ENCODE data around the gene PDZD7. TPM values are rescaled to one million over a fixed set of nuclear protein-coding genes. Genes with fewer than 3 reads are reported as not detected.

PDZD7 gene
- polyA plus RNA-seq, 1 experiment: 0.86 TPM

- POLR2A ChIA-PET: no interaction called here
- Histone ChIP-seq H3K4me3 (ENCODE audit: low read depth, low read length) (no peak overlapping the region), H3K27me3 (ENCODE audit: control insufficient read depth, insufficient read depth, low read length) (no peaks in the 10 kb centered on the region), H3K36me3 (ENCODE audit: control insufficient read depth, insufficient read depth, low read length) (no peaks in the 10 kb centered on the region)
- CTCF ChIA-PET: interaction anchor here (1.1 to 27.0 kb wide), 4 partner anchors 7 to 86 kb away, joined by 3 to 676 read pairs (median 373); partner anchors contain the start of gene KAZALD1
- DNase-seq (ENCODE audit: low read depth): no peak
- TF ChIP-seq CTCF (IDR thresholded peaks at IDR 0.05; ENCODE audit: insufficient read depth, low read depth, low read length): no peak
Measured at GRCh38 chr10:101055411-101055810, 24.5 kb upstream of the PDZD7 start.

- DNase-seq (ENCODE audit: low read depth): no peak
- ChIA-PET CTCF (interaction anchor here (1.1 to 27.0 kb wide), 5 partner anchors 7 to 86 kb away, joined by 3 to 676 read pairs (median 70); partner anchors contain the start of gene KAZALD1), POLR2A (no interaction called here)
- no peak for TF ChIP-seq CTCF (IDR thresholded peaks at IDR 0.05; ENCODE audit: insufficient read depth, low read depth, low read length)
- Histone ChIP-seq H3K27me3 (ENCODE audit: control insufficient read depth, insufficient read depth, low read length) (no peaks in the 10 kb centered on the region), H3K4me3 (ENCODE audit: low read depth, low read length) (no peak overlapping the region), H3K36me3 (ENCODE audit: control insufficient read depth, insufficient read depth, low read length) (no peaks in the 10 kb centered on the region)
Measured at GRCh38 chr10:101054876-101055275, 23.9 kb upstream of the PDZD7 start.

GRCh38 chr10:101054351-101054750 lies 23.4 kb upstream of the PDZD7 start:
- POLR2A ChIA-PET: no interaction called here
- Histone ChIP-seq H3K4me3 (ENCODE audit: low read depth, low read length) (no peak overlapping the region), H3K27me3 (ENCODE audit: control insufficient read depth, insufficient read depth, low read length) (no peaks in the 10 kb centered on the region; the same call in 1 of the 2 replicates), H3K36me3 (ENCODE audit: control insufficient read depth, insufficient read depth, low read length) (no peaks in the 10 kb centered on the region)
- CTCF ChIA-PET: interaction anchor here (0.7 to 27.0 kb wide), 6 partner anchors 8 to 87 kb away, joined by 3 to 676 read pairs (median 36); partner anchors contain the start of gene KAZALD1
- no peak for TF ChIP-seq CTCF (IDR thresholded peaks at IDR 0.05; ENCODE audit: insufficient read depth, low read depth, low read length)
- DNase-seq (ENCODE audit: low read depth): no peak

GRCh38 chr10:101053516-101053915 lies 22.6 kb upstream of the PDZD7 start:
- Histone ChIP-seq H3K36me3 (ENCODE audit: control insufficient read depth, insufficient read depth, low read length) (no peaks in the 10 kb centered on the region), H3K4me3 (ENCODE audit: low read depth, low read length) (no peak overlapping the region), H3K27me3 (ENCODE audit: control insufficient read depth, insufficient read depth, low read length) (peaks cover 7% of the 10 kb centered on the region)
- ChIA-PET CTCF (interaction anchor here (0.7 to 27.0 kb wide), 5 partner anchors 7 to 88 kb away, joined by 3 to 676 read pairs (median 70); partner anchors contain the start of gene KAZALD1), POLR2A (no interaction called here)
- DNase-seq (ENCODE audit: low read depth): no peak
- TF ChIP-seq CTCF (IDR thresholded peaks at IDR 0.05; ENCODE audit: insufficient read depth, low read depth, low read length): no peak

GRCh38 chr10:101052285-101052684 lies 21.4 kb upstream of the PDZD7 start:
- no peak for TF ChIP-seq CTCF (IDR thresholded peaks at IDR 0.05; ENCODE audit: insufficient read depth, low read depth, low read length)
- CTCF ChIA-PET: interaction anchor here (0.6 to 27.0 kb wide), 11 partner anchors 6 to 517 kb away, joined by 3 to 676 read pairs (median 5); partner anchors contain the start of genes KAZALD1 and LZTS2
- H3K4me3 ChIP-seq (ENCODE audit: low read depth, low read length): no peak overlapping the region
- POLR2A ChIA-PET: interaction anchor here (1.0 to 1.3 kb wide), 2 partner anchors 9 kb away, joined by 7 to 9 read pairs; no protein-coding TSS in a partner anchor
- no peaks in the 10 kb centered on the region for H3K36me3 ChIP-seq (ENCODE audit: control insufficient read depth, insufficient read depth, low read length)
- H3K27me3 ChIP-seq (ENCODE audit: control insufficient read depth, insufficient read depth, low read length): peaks cover 11% of the 10 kb centered on the region
- DNase-seq (ENCODE audit: low read depth): no peak

Data from BJ (cell line).